Lung (tissue), 12 donors: Measurements from ENCODE around the gene MPV17L2. TPM values are rescaled to one million over a fixed set of nuclear protein-coding genes. Genes with fewer than 3 reads are reported as not detected.

Experiments used
- ATAC-seq: fragments of 200-7000 bp; cut with Tn5 transposase; one replicate; pipeline ENCODE4 v1.9.1; 2020; ENCODE audit warnings: moderate number of reproducible peaks; ENCODE audit not compliant: insufficient read depth, low FRiP score
- DNase-seq, 3 donors: peaks; one replicate each; pipeline ENCODE4 v3.0.0-alpha.2; 2013 to 2017
- H3K27ac ChIP-seq, 2 donors: one replicate each; pipeline ENCODE4 v1.5.1; 2013; ENCODE audit warnings: mild to moderate bottlenecking in 2 of 2, moderate library complexity in 2 of 2, control low read depth in 1 of 2, inconsistent platforms in 1 of 2, low read depth in 1 of 2, low read length in 1 of 2
- H3K27me3 ChIP-seq, 3 donors: one replicate each; pipeline ENCODE4 v1.5.1; 2013; ENCODE audit warnings: low read length in 2 of 3; ENCODE audit not compliant: control insufficient read depth in 3 of 3, insufficient read depth in 3 of 3
- H3K36me3 ChIP-seq, 4 donors: one replicate each; pipeline ENCODE4 v1.5.1; 2013; ENCODE audit warnings: low read length in 4 of 4, mild to moderate bottlenecking in 1 of 4, moderate library complexity in 1 of 4; ENCODE audit not compliant: control insufficient read depth in 4 of 4, insufficient read depth in 4 of 4
- H3K4me1 ChIP-seq, 5 donors: one replicate each; pipeline ENCODE4 v1.5.1; 2013; ENCODE audit warnings: low read length in 5 of 5, mild to moderate bottlenecking in 2 of 5, moderate library complexity in 1 of 5; ENCODE audit not compliant: control insufficient read depth in 5 of 5, insufficient read depth in 5 of 5
- H3K4me3 ChIP-seq: one replicate; pipeline ENCODE4 v1.5.1; 2013; ENCODE audit warnings: mild to moderate bottlenecking, control low read depth, moderate library complexity
- H3K9ac ChIP-seq, 2 donors: one replicate each; pipeline ENCODE4 v1.5.1; 2013; ENCODE audit warnings: low read length in 2 of 2, control low read depth in 1 of 2; ENCODE audit not compliant: insufficient read depth in 1 of 2
- H3K9me3 ChIP-seq, 4 donors: one replicate each; pipeline ENCODE4 v1.5.1; 2013; ENCODE audit warnings: low read length in 3 of 4, mild to moderate bottlenecking in 1 of 4, moderate library complexity in 1 of 4; ENCODE audit not compliant: control insufficient read depth in 4 of 4, insufficient read depth in 3 of 4
- CTCF ChIP-seq: IDR thresholded peaks from 2 replicates; pipeline ENCODE4 v1.5.1; 2012; ENCODE audit warnings: mild to moderate bottlenecking; ENCODE audit errors: control extremely low read depth, extremely low read depth
- WGBS, 2 donors: extraction: QIAGEN DNeasy Blood & Tissue Kit; methylation state at CpG; one replicate each; pipeline ENCODE4 v1.1.7; 2013; 5-methylcytosine and 5-hydroxymethylcytosine counted together
- polyA plus RNA-seq, 2 donors: library from polyadenylated mRNA; stranded (reverse); fragments of 200-250 nt; gene quantifications; one replicate each; pipeline ENCODE4 v1.2.1, GENCODE V29; 2013
- total RNA-seq, 2 donors: library from RNA; depleted of rRNA in 1 of 2; stranded (reverse); fragments of >200 nt in 1 of 2; gene quantifications; one replicate each; pipeline ENCODE4 v1.2.1, GENCODE V29; 2014 to 2021
- donor health status: control.
- donor health status: control.
- donor health status: Bipolar disorder and iron deficiency.
- donor health status: healthy.
- donor health status: DM: yes; HTN: yes; CAD: no.

MPV17L2 gene
- total and polyA plus RNA-seq, 4 donors = 3.2 to 28.0 (median 18.2) TPM

- Histone ChIP-seq H3K9ac (no peak overlapping the region), H3K27me3 (peaks cover 0 to 2% (median 0%) of the 10 kb centered on the region in 3 donors), H3K4me1 (peaks cover 0 to 8% (median 4%) of the 10 kb centered on the region in 5 donors), H3K27ac (no peak overlapping the region), H3K9me3 (no peaks in the 10 kb centered on the region), H3K4me3 (no peak overlapping the region), H3K36me3 (peaks cover 0 to 9% (median 0%) of the 10 kb centered on the region in 4 donors)
- ATAC-seq (no peak), DNase-seq (no peak)
- TF ChIP-seq CTCF = no peak
- WGBS, 2 donors = 74 to 81% methylated on average over 19 of the region's 19 CpGs
These were observed 16.4 kb upstream of the MPV17L2 start for GRCh38 chr19:18176367-18177310.

- peaks cover 0 to 9% (median 0%) of the 10 kb centered on the region in 4 donors for H3K36me3 ChIP-seq
- H3K27me3 ChIP-seq = peaks cover 0 to 2% (median 0%) of the 10 kb centered on the region in 3 donors
- no peak for DNase-seq
- TF ChIP-seq CTCF = no peak
- H3K9ac ChIP-seq = no peak overlapping the region
- 82 to 87% methylated on average over 5 of the region's 5 CpGs for WGBS, 2 donors
- no peak for ATAC-seq
- peaks cover 0 to 2% (median 0%) of the 10 kb centered on the region in 5 donors for H3K4me1 ChIP-seq
- H3K9me3 ChIP-seq = no peaks in the 10 kb centered on the region
- H3K27ac ChIP-seq = no peak overlapping the region
- H3K4me3 ChIP-seq = no peak overlapping the region
These were observed 13.1 kb upstream of the MPV17L2 start for GRCh38 chr19:18179957-18180356.

- H3K4me1 ChIP-seq = no peaks in the 10 kb centered on the region
- H3K4me3 ChIP-seq = no peak overlapping the region
- no peak overlapping the region for H3K9ac ChIP-seq
- H3K27ac ChIP-seq = no peak overlapping the region
- ATAC-seq = no peak
- no peaks in the 10 kb centered on the region for H3K9me3 ChIP-seq
- H3K27me3 ChIP-seq = no peaks in the 10 kb centered on the region
- no peak for DNase-seq
- no peaks in the 10 kb centered on the region for H3K36me3 ChIP-seq
- no peak for TF ChIP-seq CTCF
These were observed 9.5 kb upstream of the MPV17L2 start for GRCh38 chr19:18183529-18183928.
